Cardiac fibroblast (primary cell): ENCODE measurements around the gene CSAG1.
"Not testable (repeated sequence)": the region's sequence is repeated elsewhere in the genome, so short reads cannot be mapped to it uniquely, and the experiment has no call there.

Experiments
- DNase-seq, 2 donors: peaks; one replicate each; pipeline versions ENCODE4 v3.0.0 to v3.0.0-alpha.2; 2010; ENCODE audit warnings: low read depth in 2 of 2
- H3K4me3 ChIP-seq, 2 donors: replicated peaks in 1 of 2; 1 replicate in 1 of 2; 2 replicates in 1 of 2; pipeline ENCODE4 v1.5.1; 2011; ENCODE audit warnings: low read depth in 2 of 2, low read length in 2 of 2, mild to moderate bottlenecking in 2 of 2, moderate library complexity in 1 of 2
- TF ChIP-seq, protein P1 (sequence below): IDR thresholded peaks from one replicate; pipeline ENCODE4 v1.5.1; 2011; ENCODE audit warnings: low read depth, mild to moderate bottlenecking, low read length, inconsistent platforms

Gene CSAG1

DNA sequence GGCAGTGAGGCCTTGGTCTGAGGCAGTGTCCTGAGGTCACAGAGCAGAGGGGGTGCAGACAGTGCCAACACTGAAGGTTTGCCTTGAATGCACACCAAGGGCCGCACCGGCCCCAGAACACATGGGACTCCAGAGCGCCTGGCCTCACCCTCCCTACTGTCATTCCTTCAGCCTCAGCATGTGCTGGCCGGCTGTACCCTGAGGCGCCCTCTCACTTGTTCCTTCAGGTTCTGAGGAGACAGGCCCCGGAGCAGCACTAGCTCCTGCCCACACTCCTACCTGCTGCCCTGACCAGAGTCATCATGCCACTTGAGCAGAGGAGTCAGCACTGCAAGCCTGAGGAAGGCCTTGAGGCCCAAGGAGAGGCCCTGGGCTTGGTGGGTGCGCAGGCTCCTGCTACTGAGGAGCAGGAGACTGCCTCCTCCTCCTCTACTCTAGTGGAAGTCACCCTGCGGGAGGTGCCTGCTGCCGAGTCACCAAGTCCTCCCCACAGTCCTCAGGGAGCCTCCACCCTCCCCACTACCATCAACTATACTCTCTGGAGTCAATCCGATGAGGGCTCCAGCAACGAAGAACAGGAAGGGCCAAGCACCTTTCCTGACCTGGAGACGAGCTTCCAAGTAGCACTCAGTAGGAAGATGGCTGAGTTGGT, 2.5 kb upstream of the CSAG1 start:
- DNase-seq = no peak
- no peak overlapping the region for H3K4me3 ChIP-seq
- TF ChIP-seq, protein P1, sequence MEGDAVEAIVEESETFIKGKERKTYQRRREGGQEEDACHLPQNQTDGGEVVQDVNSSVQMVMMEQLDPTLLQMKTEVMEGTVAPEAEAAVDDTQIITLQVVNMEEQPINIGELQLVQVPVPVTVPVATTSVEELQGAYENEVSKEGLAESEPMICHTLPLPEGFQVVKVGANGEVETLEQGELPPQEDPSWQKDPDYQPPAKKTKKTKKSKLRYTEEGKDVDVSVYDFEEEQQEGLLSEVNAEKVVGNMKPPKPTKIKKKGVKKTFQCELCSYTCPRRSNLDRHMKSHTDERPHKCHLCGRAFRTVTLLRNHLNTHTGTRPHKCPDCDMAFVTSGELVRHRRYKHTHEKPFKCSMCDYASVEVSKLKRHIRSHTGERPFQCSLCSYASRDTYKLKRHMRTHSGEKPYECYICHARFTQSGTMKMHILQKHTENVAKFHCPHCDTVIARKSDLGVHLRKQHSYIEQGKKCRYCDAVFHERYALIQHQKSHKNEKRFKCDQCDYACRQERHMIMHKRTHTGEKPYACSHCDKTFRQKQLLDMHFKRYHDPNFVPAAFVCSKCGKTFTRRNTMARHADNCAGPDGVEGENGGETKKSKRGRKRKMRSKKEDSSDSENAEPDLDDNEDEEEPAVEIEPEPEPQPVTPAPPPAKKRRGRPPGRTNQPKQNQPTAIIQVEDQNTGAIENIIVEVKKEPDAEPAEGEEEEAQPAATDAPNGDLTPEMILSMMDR = no peak

DNA sequence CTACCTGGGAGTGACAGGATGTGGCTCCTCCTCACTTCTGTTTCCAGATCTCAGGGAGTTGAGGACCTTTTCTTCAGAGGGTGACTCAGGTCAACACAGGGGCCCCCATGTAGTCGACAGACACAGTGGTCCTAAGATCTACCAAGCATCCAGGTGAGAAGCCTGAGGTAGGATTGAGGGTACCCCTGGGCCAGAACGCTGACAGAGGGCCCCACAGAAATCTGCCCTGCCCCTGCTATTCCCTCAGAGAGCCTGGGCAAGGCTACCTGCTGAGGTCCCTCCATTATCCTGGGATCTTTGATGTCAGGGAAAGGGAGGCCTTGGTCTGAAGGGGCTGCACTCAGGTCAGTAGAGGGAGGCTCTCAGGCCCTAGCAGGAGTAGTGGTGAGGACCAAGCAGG, 1.6 kb upstream of the CSAG1 start:
- no peak for DNase-seq
- no peak overlapping the region for H3K4me3 ChIP-seq
- TF ChIP-seq, protein P1 = no peak

DNA sequence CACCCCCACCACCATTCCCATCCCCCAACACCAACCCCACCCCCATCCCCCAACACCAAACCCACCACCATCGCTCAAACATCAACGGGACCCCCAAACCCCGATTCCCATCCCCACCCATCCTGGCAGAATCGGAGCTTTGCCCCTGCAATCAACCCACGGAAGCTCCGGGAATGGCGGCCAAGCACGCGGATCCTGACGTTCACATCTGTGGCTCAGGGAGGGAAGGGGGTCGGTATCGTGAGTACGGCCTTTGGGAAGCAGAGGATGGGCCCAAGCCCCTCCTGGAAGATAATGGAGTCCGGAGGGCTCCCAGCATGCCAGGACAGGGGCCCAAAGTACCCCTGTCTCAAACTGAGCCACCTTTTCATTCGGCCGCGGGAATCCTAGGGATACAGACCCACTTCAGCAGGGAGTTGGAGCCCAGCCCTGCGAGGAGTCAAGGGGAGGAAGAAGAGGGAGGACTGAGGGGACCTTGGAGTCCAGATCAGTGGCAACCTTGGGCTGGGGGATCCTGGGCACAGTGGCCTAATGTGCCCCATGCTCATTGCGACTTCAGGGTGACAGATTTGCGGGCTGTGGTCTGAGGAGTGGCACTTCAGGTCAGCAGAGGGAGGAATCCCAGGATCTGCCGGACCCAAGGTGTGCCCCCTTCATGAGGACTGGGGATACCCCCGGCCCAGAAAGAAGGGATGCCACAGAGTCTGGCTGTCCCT, 780 bp upstream of the CSAG1 start:
- H3K4me3 ChIP-seq, DNase-seq: not testable (repeated sequence)

DNA sequence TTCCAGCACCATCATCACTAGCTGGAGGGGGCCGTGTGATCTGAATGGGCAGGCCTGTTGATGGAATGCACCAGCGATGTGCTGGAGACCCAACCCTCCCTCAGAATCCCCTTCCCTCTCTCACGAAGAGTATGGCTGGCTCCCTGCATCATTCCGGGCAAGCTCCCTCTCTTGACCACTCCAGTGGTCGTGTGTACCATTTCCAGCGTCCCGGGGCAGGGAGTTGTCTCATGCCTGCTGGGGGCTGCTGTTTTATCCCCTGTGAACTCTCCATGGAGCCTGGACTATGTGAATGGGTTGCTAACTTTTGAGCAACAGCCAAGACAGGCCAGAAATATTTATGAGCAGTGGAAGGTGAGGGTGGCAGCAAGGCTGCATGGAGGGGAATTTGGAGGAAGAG, 8.1 kb downstream of the CSAG1 start:
- TF ChIP-seq, protein P1 = no peak
- DNase-seq = no peak

DNA sequence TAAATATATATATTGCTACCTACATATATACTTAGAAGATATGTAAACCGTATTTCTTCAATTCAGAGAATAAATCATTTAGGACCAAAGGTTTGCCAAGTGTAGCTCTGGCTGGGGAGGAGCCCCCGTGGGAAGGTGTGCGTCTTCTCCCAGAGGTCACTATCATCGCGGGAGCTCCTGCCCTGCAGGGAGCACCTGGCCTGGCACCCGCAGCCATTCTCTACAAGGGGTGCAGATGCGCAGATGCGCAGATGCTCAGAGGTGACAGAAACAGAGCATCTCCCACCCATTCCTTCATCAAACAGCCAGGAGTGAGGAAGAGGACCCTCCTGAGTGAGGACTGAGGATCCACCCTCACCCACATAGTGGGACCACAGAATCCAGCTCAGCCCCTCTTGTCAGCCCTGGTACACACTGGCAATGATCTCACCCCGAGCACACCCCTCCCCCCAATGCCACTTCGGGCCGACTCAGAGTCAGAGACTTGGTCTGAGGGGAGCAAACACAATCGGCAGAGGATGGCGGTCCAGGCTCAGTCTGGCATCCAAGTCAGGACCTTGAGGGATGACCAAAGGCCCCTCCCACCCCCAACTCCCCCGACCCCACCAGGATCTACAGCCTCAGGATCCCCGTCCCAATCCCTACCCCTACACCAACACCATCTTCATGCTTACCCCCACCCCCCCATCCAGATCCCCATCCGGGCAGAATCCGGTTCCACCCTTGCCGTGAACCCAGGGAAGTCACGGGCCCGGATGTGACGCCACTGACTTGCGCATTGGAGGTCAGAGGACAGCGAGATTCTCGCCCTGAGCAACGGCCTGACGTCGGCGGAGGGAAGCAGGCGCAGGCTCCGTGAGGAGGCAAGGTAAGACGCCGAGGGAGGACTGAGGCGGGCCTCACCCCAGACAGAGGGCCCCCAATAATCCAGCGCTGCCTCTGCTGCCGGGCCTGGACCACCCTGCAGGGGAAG, 19.4 kb downstream of the CSAG1 start, which contains the start of gene MAGEA2B:
MAGEA2B (plus strand) TSS at position 814 of the 973 bp plus-strand sequence. CDS start 2,479 bp downstream, outside the sequence.
- not testable (repeated sequence) for DNase-seq, H3K4me3 ChIP-seq

More for the DNA sequence above, 8.1 kb downstream of the CSAG1 start:
- no peak overlapping the region for H3K4me3 ChIP-seq

DNA sequence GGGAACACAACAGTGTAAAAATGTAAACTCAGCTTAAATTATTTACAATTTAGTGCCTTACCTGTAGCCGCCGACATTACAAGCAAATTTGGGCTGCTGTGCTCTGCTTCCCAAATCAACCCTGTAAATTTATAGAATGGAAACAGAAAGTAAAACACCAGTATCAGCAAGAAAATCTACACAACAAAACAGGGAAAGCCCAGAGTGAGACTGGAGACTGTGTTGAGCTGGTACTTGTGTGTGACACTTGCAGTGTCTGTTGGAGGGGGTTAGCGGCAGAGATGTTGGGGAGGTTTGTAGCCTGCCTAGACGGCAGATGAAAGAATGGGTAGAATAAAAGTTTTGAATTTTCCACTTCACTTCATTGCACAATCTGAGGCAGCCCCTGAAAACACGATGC, 20.3 kb downstream of the CSAG1 start:
- H3K4me3 ChIP-seq, DNase-seq: not testable (repeated sequence)

DNA sequence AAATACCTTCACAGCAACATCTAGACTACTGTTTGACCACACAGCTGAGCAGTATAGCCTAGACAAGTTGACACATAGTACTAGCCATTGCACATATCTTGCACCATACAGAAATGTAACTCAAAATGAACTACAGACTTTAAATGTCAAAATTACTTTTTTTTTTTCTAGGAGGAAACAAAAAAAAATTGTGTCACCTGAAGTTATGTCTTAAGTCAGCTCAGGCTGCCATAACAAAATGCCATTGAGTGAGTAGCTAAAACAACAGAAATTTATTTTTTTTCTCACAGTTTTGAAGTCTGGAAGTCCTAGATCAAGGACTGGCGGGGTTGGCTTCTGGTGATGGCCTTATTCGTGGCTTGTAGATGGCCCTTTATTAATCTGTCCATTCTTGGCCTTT, 24.3 kb downstream of the CSAG1 start, which contains the start of gene CSAG2:
CSAG2 (minus strand) TSS at position 101 of the 400 bp plus-strand sequence. CDS start 161 bp downstream, outside the sequence.
- H3K4me3 ChIP-seq, DNase-seq: not testable (repeated sequence)

DNA sequence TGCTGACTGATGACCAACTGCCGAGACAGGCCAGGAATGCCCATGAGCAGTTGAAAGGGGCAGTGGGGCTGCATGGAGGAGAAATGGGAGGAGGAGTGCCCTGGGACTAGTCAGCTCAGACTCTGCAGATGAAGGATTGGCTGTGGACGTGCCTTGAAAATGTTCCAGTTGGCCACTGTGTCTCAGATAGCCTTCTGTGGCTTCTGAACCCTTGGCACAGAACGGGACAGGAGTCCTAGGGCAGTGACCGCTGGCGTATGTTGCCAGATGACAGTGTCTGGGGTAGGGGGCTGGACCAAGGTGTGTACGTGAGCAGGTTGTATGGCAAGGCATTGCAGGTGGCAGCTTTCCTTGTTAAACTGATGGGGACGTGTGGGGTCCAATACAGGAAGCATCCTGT, 27.0 kb downstream of the CSAG1 start:
- DNase-seq, H3K4me3 ChIP-seq: not testable (repeated sequence)

DNA sequence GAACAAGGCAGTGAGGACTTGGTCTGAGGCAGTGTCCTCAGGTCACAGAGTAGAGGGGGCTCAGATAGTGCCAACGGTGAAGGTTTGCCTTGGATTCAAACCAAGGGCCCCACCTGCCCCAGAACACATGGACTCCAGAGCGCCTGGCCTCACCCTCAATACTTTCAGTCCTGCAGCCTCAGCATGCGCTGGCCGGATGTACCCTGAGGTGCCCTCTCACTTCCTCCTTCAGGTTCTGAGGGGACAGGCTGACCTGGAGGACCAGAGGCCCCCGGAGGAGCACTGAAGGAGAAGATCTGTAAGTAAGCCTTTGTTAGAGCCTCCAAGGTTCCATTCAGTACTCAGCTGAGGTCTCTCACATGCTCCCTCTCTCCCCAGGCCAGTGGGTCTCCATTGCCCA, 33.1 kb downstream of the CSAG1 start:
- not testable (repeated sequence) for H3K4me3 ChIP-seq, DNase-seq

DNA sequence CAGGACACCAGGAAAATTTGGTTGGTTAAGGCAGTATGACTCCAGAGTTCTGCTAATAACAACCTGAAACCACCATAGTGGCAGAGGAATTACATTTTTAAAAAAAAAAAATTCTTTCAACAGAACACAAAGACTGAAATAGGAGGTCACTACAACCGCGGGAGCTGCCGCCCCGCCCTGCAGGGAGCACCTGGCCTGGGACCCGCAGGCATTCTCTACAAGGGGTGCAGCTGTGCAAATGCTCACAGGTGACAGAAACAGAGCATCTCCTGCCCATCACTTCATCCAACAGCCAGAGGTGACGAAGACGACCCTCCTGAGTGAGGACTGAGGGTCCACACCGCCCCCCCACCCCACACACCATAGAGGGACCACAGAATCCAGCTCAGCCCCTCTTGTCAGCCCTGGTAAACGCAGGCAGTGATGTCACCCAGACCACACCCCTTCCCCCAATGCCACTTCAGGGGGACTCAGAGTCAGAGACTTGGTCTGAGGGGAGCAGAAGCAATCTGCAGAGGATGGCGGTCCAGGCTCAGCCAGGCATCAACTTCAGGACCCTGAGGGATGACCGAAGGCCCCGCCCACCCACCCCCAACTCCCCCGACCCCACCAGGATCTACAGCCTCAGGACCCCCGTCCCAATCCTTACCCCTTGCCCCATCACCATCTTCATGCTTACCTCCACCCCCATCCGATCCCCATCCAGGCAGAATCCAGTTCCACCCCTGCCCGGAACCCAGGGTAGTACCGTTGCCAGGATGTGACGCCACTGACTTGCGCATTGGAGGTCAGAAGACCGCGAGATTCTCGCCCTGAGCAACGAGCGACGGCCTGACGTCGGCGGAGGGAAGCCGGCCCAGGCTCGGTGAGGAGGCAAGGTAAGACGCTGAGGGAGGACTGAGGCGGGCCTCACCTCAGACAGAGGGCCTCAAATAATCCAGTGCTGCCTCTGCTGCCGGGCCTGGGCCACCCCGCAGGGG, 35.3 kb downstream of the CSAG1 start, which contains the start of gene MAGEA3:
MAGEA3 (plus strand) TSS at position 843 of the 980 bp plus-strand sequence. CDS start 2,039 bp downstream, outside the sequence.
- not testable (repeated sequence) for H3K4me3 ChIP-seq, DNase-seq

DNA sequence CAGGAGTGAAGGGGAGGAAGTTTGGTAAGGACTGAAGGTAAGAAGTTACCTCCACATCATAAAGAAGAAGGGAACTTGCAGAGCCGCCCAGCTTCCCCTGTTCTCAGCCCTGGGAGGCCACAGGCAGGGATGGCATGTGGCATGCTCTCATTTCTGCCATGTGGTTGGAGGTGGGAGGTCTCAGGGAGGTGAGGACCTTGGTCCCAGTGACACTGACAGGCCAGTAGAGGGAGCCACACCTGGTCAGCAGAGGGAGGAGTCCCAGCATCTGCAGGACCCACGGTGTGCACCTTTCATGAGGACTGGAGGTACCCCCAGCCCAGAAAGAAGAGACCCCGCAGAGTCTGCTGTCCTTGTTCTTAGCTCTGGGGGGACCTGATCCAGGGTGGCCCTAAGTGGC, 52.5 kb downstream of the CSAG1 start:
- H3K4me3 ChIP-seq, DNase-seq: not testable (repeated sequence)
